SU-DHL-6 (cell line): ENCODE measurements around the gene TRIM29.

Source experiments
- EZH2phosphoT487 ChIP-seq: fragments of 200-600 bp; sonication (generic), shearing (Covaris generic); conservative IDR thresholded peaks from 2 replicates; pipeline ENCODE4 v1.6.1; 2018; ENCODE audit warnings: mild to moderate bottlenecking, antibody characterized with exemption, low read length, moderate library complexity, mixed read lengths
- TF ChIP-seq, protein P1 (sequence below): fragments of 200-600 bp; sonication (generic); IDR thresholded peaks from one replicate; pipeline ENCODE4 v1.5.1; 2017; ENCODE audit warnings: antibody characterized with exemption, mild to moderate bottlenecking, low read length, moderate library complexity; ENCODE audit not compliant: insufficient read depth, poor library complexity, severe bottlenecking

DNA sequence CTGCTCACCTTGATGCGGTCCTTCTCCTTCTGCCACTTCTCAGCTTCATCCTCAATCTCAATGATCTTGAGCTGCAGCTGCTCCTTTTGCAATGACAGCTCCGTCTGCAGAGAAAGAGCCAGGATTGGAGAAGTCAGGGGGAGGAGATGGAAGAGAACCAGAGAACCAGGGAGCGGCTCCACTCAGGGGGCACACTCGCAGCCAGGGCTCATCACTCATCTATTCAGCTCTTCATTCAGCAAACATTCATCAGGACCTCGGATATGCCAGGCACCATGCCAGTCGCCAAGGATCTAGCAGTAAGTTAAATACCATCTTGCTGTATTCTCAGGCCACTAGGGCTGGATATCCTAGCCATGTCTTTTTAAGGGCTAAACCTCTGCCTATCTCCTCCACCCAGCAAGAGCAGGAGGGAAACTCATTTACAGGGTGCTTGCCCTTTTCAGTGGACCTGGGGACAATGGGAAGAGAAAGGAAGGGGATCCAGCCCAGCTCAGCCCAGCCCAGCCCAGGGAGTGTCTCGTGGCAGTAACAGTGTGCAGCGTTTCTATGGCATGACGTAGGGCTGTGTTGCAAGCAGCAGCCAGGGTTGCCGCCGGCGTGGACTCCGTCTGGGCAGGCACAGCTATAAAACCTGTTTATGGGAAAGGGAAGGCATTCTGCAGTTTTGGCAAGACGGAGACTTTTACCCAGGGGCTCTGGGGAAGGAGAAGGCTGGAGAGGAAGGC, 9.4 kb downstream of the TRIM29 start:
- TF ChIP-seq, protein P1, sequence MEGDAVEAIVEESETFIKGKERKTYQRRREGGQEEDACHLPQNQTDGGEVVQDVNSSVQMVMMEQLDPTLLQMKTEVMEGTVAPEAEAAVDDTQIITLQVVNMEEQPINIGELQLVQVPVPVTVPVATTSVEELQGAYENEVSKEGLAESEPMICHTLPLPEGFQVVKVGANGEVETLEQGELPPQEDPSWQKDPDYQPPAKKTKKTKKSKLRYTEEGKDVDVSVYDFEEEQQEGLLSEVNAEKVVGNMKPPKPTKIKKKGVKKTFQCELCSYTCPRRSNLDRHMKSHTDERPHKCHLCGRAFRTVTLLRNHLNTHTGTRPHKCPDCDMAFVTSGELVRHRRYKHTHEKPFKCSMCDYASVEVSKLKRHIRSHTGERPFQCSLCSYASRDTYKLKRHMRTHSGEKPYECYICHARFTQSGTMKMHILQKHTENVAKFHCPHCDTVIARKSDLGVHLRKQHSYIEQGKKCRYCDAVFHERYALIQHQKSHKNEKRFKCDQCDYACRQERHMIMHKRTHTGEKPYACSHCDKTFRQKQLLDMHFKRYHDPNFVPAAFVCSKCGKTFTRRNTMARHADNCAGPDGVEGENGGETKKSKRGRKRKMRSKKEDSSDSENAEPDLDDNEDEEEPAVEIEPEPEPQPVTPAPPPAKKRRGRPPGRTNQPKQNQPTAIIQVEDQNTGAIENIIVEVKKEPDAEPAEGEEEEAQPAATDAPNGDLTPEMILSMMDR, result no peak
- TF ChIP-seq EZH2phosphoT487, result no peak
